T follicular helper cell (primary cell): ENCODE results near the gene THSD8.

ENCODE experiments used
- DNase-seq: peaks from one replicate; pipeline ENCODE4 v3.0.0-alpha.2; 2020; ENCODE audit warnings: low read depth
- total RNA-seq, 2 experiments: gene quantifications; one replicate each; lab custom pipeline; 2026; lab: John Stamatoyannopoulos, UW

The THSD8 gene
- 0 to 0.12 reads per million in 2 experiments for total RNA-seq

DNA sequence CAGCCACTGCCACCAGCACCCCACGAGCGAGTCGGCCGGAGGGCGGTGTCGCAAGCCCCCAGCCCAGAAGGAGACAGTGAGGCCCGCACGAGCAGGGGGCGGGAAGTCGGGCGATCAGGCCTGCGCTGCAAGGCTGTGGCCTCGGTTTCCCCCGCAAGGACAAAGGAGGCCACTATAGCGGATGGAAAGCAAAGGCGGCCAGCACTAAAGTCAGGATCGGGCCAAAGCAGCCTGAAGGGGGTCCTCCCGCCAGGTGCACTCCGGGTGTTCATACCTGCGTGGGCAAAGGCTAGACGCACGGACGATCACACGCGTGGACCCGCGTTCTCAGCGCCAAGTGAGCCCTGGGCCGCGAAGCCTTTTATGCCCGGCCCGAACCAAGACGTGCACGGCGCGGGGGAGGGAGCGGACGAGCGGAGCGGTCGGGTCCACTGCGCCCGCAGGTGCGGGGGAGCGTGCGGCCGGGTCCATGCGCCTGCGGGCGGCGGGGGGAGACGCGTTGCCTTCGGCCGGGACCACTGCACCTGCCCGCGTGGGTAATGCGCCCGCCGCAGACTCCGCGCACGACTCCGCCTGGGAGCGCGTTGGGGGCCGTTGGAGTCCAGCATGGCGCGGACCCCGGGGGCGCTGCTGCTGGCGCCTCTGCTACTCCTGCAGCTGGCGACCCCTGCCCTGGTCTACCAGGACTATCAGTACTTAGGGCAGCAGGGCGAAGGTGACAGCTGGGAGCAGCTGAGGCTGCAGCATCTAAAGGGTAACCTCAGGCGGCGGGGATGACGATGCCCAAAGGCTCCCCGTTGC lies at the start of gene THSD8, which contains the start of gene PRDX2:
Gene THSD8, plus strand, starts transcription at position 604 of the 801 bp plus-strand sequence. Its CDS starts 3 bp downstream, at position 607.
Gene PRDX2, minus strand, starts transcription at position 335 of the 801 bp plus-strand sequence. CDS start 539 bp downstream, outside the sequence.
- no peak for DNase-seq

DNA sequence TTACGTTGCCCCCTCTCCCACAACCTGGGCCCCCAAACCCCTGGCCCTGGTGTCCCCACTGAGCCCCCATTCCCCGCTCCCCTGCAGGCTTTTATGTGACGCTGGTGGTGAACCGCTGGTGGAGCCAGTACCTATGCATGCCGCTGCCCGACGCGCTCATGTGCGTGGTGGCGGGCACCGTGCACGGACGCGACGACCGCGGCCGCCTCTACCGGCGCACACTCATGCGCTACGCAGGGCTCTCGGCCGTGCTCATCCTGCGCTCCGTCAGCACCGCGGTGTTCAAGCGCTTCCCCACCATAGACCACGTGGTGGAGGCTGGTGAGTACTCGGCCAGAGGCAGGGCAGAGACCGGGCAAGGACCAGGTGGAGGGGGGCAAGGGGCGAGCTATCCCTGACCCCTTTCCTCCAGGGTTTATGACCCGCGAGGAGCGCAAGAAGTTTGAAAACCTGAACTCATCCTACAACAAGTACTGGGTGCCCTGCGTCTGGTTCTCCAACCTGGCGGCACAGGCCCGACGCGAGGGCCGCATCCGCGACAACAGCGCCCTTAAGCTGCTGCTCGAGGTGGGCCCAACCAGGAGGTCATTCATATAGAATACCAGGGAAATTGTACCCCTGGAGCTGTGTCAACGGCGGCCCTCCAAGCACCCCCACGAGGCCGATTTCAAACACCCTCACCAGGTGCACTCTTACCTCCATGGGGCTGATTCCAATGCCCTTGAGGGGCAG lies 47.2 kb upstream of the THSD8 start:
- DNase-seq: no peak

DNA sequence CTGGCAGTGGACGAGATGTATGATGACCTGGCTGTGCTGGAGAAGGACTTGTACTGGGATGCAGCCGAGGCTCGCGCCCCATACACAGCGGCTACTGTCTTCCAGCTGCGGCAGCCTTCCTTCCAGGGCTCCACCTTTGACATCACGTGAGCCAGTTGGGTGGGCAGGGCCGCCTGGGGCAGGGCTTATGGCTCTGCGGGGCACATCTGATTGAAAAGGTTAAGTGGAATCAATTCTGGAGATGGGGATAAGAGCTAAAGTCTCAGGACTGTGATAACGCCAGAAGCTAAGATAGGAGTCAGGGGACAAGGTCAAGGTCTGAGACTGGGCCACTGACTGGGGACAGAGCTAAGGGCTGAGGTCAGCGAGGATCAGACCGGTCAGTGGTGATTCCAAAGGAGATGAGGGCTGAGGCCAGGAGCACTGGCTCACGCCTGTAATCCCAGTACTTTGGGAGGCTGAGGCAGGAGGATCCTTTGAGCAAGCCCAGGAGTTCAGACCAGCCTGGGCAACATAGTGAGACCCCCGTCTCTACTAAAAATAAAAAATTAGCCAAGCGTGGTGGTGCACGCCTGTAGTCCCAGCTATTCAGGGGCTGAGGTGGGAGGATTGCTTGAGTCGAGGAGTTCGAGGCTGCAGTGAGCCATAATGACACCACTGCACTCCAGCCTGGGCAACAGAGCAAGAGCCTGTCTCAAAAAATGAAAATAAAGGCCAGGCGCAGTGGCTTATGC lies 45.6 kb upstream of the THSD8 start:
- DNase-seq: no peak

DNA sequence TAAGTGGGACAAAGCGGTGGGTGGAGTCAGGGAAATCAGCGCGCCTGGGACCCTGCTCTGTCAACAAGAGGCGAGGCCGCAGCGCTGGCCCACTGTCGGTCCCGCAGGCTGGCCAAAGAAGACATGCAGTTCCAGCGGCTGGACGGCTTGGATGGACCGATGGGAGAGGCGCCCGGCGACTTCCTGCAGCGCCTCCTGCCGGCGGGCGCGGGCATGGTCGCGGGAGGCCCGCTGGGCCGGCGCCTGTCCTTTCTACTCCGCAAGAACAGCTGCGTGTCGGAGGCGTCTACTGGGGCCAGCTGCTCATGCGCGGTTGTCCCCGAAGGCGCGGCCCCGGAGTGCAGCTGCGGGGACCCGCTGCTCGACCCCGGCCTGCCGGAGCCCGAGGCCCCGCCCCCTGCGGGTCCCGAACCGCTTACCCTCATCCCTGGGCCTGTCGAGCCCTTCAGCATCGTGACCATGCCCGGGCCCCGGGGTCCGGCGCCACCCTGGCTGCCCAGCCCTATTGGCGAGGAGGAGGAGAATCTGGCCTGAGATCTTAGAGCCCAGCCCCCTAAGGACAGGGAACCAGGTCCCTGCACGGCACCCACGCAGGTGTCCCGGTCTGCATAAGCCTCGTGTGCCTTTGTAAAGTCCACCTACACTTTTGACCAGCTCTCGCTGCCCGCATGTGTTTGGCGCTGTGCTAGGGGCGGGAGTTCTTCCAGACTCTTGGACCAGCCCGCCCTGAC lies 44.2 kb upstream of the THSD8 start:
- peak; percentile 40 for DNase-seq

DNA sequence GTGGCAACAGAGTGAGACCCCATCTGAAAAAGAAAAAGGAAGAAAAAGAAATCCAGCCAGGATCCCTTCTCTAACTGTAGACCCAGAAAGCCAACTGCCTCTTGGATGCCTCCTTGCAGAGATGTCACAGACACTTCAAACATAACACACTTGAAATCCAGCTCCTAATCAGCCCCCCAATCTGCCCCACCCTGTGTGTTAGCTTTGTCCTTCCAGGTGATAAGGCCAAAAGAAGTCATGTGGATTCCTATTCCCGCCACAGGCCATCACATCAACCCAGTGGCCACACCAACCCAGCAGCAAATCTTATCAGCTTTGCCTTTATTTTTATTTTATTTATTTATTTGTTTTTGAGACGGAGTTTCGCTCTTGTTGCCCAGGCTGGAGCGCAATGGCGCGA lies 42.2 kb upstream of the THSD8 start:
- no peak for DNase-seq

DNA sequence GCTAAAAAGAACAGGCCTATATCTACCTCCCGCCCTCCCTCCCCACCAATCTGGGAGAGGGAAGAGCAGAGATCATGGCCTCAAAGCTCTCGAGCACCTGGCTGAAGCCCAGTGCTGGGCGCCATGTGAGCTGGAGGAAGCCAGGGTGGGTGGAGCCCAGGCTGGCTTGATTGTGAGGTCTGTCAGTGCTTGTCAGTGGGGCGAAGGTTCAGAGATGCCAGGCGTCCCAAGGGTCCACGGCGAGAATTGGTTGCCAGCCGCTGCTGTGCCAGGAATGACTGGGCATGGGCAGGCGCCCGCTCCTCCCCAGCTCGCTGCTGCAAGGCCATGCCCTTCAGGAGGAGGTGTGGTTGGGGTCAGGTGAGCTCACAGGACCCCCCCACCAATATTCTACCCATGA lies 38.8 kb upstream of the THSD8 start:
- no peak for DNase-seq

DNA sequence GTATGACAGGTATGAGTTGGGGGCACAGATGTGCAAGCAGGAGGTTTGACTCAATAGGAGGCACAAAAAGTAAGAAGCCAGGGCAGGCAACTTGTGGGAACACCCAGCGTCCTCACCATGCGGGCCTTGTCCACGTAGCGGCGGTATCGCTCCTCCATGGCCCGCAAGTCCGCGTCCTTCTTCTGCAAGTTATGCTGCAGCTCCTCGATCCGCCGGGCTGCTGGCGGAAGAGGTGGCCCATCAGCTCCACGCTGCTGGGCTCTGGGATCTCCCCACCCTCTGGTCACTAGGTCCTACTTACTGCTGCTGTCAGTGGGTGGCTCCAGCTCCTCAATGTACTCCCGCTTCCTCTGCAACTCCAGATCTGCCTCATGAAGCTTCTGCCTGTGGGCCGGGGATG lies 37.2 kb upstream of the THSD8 start:
- no peak for DNase-seq

DNA sequence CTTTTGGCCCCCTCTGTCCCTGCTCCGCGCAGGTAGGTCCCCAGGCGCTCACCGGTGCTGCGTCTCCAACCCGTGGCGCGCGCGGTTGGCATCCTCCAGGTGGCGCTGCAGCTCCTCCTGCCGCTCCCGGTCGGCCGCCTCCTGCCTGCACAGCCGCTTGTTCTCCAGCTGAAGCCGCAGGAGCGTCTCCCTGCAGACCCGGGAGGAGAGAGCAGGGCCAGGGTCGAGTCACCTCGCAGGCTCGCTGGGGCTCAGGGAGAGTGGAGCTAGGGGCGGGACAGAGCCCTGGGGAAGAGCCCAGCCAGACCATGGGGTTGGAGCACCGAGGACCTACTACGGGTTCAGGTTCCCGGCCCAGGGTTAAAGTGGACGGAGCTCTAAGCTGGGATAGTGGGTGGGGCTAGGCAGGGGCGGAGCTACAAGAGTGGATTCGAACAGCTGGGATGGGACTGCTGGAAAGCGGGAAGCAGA lies 35.8 kb upstream of the THSD8 start:
- DNase-seq: no peak

DNA sequence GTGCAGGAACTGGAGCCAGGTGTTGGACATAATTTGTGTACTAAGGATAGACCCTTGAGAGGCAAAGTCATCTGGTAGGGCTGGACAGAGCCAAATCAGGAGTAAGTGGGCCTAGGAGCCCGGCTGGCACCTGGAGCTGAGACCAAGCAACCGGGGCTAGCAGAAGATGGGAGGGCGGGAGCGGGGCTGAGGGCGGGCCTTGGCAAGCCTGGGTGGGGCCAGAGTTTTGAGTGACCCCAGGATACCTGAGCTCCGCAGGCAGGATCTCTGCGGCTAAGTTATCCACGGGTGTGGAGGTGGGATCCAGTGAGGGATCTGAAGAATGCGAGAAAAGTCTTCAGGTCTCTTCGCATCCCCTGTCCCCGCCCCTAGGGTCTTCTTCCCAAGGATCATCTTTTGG lies 34.7 kb upstream of the THSD8 start:
- DNase-seq: no peak

DNA sequence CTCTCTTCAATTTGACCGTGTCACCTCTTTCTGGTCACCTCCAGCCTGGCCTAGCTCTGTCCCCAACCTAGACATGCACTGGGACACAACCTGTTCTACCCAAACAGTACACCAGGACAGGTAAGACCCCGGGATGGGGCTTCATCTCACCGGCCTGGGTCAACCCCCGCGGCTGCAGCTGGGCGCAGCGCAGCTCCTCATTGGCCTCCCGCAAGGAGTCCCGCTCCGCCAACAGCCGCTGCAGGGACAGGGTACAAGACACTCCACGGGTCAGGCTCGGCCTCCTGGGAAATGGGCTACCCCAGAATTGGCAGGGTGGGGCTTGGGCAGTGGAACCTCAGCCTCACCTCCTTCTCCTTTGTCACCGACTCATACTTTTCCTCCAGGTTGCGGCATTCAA lies 34.2 kb upstream of the THSD8 start:
- DNase-seq: no peak

DNA sequence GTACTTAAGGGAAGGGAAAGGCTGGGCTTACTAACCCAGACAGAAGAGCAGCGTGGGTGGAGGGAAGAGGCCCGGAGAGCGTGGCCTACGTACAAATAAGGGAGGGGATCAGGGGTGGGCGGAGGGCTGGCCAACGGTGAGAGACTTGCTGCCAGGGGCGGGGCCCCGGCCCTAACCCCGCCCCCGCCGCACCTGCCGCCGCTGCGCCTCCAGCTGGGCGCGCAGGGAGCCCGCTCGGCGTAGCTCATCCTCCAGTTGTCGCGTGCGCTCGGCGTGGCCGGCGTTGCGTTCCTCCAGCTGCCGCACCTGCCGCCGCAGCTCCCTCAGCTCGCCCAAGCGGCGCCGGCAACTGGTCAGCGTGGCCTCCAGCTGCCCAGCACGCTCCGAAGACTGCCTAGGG lies 32.2 kb upstream of the THSD8 start:
- DNase-seq: no peak

DNA sequence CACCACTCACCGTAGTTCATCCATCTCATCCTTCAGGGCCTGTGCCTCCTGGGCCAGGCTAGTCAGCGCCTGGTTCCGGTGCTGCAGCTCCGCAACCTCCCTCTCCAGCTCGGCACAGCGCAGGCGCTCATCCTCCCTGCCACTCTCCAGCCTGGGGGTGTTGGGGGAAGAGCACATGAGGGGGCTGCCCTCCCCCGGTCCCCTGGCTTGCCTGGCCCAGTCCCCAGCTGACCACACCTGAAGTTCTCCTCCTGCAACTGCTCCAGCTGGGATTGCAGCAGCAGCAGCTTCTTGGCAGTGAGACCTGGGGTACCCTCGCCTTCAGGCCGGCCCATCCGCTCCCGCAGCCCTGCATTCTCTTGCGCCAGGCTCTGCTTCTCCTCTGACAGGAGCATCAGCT lies 30.9 kb upstream of the THSD8 start:
- no peak for DNase-seq

DNA sequence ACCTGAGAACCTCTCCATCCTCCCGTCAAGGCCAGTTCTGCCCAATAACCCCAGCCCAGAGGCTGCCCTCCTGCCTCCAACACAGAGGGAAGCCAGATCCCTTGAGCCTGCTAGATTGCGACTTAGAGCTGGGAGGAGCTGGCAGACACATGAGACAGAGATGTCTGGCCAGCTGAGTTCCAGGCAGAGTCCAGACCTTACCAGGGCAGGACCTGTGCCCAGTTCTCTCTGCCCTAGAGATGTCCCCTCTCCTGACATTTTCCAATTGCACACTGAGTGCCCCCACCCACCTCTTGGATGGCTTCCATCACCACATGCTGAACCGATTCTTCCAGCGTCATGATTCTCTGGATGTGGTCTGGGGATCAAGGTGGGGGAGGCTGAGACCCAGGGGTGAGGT lies 29.5 kb upstream of the THSD8 start:
- no peak for DNase-seq

DNA sequence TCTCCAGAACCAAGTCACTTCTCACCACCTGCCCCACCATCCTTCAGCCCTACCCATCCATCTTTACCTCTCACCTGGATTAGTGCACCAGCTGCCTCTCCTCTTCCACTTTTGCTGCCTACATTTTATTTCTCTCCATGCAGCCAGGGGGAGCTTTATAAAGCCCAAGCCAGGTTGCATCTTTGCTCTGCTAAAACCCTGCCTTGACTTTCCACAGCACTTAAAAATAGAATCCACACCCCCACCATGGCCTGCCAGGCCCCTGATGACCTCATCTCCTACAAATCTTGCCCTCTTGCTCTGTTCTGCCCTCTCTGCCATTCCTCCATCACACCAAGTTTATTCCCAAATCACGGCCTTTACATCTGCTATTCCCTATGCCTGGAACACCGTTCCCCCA lies 28.3 kb upstream of the THSD8 start:
- DNase-seq: no peak

DNA sequence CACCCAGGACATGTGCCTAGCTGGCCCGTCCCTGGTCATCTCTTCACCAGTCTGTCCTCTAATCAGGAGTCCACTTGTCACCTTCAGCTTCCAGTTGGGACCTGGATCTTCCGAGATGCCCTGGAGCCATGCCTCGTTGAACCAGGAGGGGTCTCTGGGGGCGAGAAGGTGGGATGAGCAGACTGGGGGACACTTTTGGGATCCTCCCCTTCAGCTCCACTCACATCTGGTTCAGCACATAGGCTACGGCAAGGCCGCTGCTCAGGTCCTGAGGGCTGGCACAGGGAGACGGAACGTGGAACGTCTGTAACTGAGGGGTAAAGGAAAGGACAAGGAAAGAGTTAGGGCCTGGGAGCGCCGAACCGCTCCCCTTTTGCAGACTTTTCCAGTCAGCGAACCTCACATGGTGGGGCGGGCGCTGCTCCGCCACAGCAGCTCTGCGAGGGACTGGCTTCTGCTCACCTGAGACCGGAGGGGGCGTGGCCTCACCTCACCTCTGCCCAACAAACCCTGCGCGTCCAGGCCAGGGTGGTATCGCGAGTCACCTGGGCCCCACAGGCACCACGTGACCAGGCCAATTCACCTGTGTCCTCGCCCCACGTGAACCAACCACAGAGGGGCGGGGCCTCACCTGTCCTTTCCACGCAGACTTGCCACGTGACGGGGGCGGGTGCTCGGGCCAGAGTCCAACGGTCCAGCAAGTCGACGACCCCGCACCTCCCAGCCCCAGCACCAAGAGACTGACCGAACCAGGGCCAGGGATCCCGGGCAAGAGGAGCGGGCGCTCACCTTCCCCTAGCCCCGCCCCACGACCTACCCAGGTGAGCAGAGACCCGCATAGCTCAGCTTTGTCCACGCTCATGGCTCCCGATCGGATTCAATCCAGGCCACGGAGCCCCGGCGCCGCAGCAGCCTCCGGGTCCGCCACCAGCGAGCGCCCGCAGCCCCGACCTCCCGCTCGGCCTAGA lies 27.0 kb upstream of the THSD8 start, which contains the start of gene HOOK2:
Gene HOOK2, minus strand, starts transcription at position 965 of the 968 bp plus-strand sequence. Its CDS starts 103 bp downstream, at position 862.
- DNase-seq: no peak

DNA sequence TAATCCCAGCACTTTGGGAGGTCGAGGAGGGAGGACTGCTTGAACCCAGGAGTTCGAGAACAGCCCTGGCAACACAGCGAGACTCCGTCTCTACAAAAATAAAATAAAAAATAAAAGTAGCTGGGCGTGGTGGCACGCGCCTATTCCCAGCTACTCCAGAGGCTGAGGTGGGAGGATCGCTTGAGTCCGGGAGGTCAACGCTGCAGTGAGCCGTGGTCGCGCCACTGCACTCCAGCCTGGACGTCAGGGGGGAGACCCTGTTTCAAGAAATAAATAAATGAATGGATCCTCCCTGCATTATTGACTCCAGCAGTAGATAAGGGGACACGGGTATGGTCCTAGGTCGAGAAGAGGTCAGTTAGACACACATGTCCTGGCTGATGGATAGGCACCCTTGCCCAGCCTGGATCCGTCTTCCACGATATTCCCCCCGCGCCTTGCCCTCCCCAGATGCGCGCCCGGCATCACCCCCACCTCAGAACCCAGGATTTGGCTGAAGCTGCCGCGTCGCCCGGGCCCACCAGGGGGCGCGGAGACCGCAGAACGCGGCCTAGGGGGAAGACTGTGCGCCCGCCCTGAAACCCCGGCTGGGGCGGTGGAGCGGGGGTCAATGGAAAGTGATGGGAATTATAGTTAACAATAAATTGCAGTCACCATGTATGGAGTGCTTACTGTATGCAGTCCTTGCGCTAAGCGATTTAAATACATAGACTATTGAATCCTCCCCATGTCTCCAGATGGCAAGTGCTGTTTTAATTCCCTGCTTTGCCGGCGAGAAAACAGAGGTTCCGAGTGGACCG lies 24.5 kb upstream of the THSD8 start:
- DNase-seq: peak; percentile 70

DNA sequence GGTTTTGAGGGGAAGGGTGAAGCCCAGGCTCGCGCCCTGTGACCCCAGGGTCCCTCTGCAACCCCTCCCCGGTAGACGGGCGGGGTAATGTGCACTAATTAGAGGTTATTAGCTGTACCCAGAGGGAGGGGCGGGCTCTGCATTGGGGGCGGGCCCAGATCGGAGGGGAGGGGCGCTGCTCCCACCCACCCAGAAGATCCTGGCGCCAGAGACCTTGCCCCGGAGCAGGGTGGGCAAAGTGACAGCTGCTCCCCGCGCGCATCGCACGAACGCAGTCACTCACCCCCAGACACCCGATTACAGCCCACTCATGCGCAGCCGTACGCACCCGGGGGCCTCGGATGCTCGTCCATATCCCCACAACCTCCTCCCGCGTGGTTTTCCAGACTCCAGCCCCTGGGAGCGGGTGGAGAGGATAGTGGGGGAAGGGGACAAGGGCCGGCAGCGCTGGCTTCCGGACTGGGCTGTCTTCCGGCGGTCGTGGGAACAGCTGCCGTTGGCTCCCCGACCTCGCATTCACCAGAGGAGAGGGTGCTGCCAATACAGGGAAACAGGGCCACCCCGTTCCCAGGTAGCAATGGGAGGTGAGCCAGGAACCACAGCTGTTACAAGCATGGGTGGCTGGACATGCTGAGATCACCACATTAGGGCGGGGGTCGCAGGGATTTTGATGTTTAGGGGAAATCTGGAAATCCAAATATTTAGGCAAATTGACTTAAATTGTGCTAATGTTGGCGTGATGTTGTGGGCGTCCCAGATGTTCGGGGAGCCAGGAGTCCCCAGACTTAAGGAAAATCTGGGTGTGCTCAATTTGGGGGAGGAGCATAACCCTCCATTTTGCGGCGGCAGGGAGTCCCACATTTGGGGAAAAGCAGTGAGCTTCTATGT lies 23.6 kb upstream of the THSD8 start:
- no peak for DNase-seq

DNA sequence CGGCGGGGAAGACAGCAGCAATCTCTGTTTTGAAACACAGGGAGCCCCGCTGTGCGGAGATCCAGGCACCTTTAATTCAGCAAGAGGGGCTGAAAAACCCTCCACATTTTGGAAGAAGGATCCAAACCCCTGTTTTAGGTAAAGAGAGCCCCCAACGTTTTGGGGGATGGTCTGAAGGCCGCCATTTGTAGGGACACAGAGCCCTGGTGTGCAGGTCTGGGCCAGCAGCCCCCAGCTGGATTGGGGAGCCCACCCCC lies 23.0 kb upstream of the THSD8 start:
- DNase-seq: no peak
